Measurements from ENCODE around the gene CIROP. TPM values are rescaled to one million over a fixed set of nuclear protein-coding genes. Genes with fewer than 3 reads are reported as not detected.
A peak's percentile ranks its signal among the peaks of the same experiment; 100 is the strongest.

CIROP gene
- total and polyA plus RNA-seq, 9 of the 15 experiments (the other 6 are each of a cell fraction or from before 2014, with no cell fraction given) = not detected

- TF ChIP-seq AFF4 (CRISPR knock-in tag; IDR thresholded peaks at IDR 0.05) = no peak
- no peak for TF ChIP-seq POU5F1 (IDR thresholded peaks at IDR 0.05; ENCODE audit: borderline replicate concordance, low read depth, low read length, partially characterized antibody)
- no peak for TF ChIP-seq TEAD1 (CRISPR knock-in tag; IDR thresholded peaks at IDR 0.05)
- TF ChIP-seq RBM25 (IDR thresholded peaks at IDR 0.05; ENCODE audit: low read depth, low read length, severe bottlenecking) = no peak
- no peak for TF ChIP-seq MLLT1 (IDR thresholded peaks at IDR 0.05)
- TF ChIP-seq CTCFL (IDR thresholded peaks at IDR 0.05; ENCODE audit: borderline replicate concordance, insufficient read depth, low read depth, low read length, poor library complexity, severe bottlenecking) = peak; percentile 18
- TF ChIP-seq ZKSCAN3 (CRISPR knock-in tag; IDR thresholded peaks at IDR 0.05) = no peak
- no peak for TF ChIP-seq PTRF (tag; IDR thresholded peaks at IDR 0.05)
- no peak for TF ChIP-seq ZNF407 (IDR thresholded peaks at IDR 0.05; ENCODE audit: low read depth)
- TF ChIP-seq EHMT2 (IDR thresholded peaks at IDR 0.05) = no peak
- no peak; the same call in 1 of the 2 replicates for TF ChIP-seq CTBP1 (IDR thresholded peaks at IDR 0.05; ENCODE audit: borderline replicate concordance)
- no peak for TF ChIP-seq BDP1 (IDR thresholded peaks at IDR 0.05; ENCODE audit: insufficient read depth, insufficient read length)
- TF ChIP-seq RFX5 (IDR thresholded peaks at IDR 0.05; ENCODE audit: low read depth, low read length) = no peak
Measured at GRCh38 chr14:23052182-23052623, 52.6 kb downstream of the CIROP start (continued).

All from K562 (cell line).